Bronchial epithelial cell (primary cell): ENCODE results near the gene LPAR4. TPM values are rescaled to one million over a fixed set of nuclear protein-coding genes. Genes with fewer than 3 reads are reported as not detected.
"Not testable (repeated sequence)": the region's sequence is repeated elsewhere in the genome, so short reads cannot be mapped to it uniquely, and the experiment has no call there.

Source experiments
- DNase-seq: peaks from one replicate; pipeline ENCODE4 v3.0.0-alpha.2; 2010; ENCODE audit warnings: low read depth
- FAIRE-seq: peaks from 2 replicates; lab custom pipeline; 2011; peaks lifted over from hg19 to GRCh38; lab: Jason Lieb, UNC
- H3K27me3 ChIP-seq: 2 replicates; pipeline ENCODE4 v1.5.1; 2011; ENCODE audit warnings: low read length; ENCODE audit not compliant: control insufficient read depth, insufficient read depth
- H3K36me3 ChIP-seq: 2 replicates; pipeline ENCODE4 v1.5.1; 2011; ENCODE audit warnings: low read length; ENCODE audit not compliant: control insufficient read depth, insufficient read depth
- H3K4me3 ChIP-seq: 2 replicates; pipeline ENCODE4 v1.5.1; 2011; ENCODE audit warnings: mild to moderate bottlenecking, low read depth, low read length, control low read depth
- total RNA-seq: library from RNA; depleted of rRNA; stranded (reverse); fragments of >200 nt; gene quantifications from 2 replicates; pipeline ENCODE4 v1.2.1, GENCODE V29; 2014
- TF ChIP-seq, protein P1 (sequence below): IDR thresholded peaks from 2 replicates; pipeline ENCODE4 v1.5.1; 2011; ENCODE audit warnings: mild to moderate bottlenecking, moderate library complexity, low read length, control low read depth, inconsistent platforms; ENCODE audit not compliant: insufficient read depth, severe bottlenecking

The LPAR4 gene
- total RNA-seq, 1 donor from 2014 or later: not detected

DNA sequence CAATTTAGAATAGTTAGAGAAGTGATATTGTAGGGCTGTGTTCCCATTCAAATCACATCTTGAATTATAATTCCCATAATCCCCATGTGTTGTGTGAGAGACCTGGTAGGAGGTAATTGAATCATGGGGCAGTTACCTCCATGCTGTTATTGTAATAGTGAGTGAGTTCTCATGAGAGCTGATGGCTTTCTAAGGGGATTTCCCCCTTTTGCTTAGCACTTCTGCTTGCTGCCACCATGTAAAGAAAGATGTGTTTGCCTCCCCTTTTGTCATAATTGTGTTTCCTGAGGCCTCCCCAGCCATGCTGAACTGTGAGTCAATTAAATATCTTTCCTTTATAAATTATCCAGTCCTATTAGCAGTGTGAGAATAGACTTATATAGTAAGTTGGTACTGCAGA, 53.2 kb downstream of the LPAR4 start:
- no peak for FAIRE-seq

GRCh38 chrX:78801522-78801921, 54.0 kb downstream of the LPAR4 start:
- no peak for DNase-seq
- Histone ChIP-seq H3K4me3 (no peak overlapping the region), H3K27me3 (no peaks in the 10 kb centered on the region), H3K36me3 (no peaks in the 10 kb centered on the region)
- no peak for FAIRE-seq
- TF ChIP-seq, protein P1, sequence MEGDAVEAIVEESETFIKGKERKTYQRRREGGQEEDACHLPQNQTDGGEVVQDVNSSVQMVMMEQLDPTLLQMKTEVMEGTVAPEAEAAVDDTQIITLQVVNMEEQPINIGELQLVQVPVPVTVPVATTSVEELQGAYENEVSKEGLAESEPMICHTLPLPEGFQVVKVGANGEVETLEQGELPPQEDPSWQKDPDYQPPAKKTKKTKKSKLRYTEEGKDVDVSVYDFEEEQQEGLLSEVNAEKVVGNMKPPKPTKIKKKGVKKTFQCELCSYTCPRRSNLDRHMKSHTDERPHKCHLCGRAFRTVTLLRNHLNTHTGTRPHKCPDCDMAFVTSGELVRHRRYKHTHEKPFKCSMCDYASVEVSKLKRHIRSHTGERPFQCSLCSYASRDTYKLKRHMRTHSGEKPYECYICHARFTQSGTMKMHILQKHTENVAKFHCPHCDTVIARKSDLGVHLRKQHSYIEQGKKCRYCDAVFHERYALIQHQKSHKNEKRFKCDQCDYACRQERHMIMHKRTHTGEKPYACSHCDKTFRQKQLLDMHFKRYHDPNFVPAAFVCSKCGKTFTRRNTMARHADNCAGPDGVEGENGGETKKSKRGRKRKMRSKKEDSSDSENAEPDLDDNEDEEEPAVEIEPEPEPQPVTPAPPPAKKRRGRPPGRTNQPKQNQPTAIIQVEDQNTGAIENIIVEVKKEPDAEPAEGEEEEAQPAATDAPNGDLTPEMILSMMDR: no peak

More for the DNA sequence above, 53.2 kb downstream of the LPAR4 start:
- TF ChIP-seq, protein P1: no peak
- Histone ChIP-seq H3K27me3 (no peaks in the 10 kb centered on the region), H3K4me3 (no peak overlapping the region), H3K36me3 (no peaks in the 10 kb centered on the region)
- no peak for DNase-seq

- H3K36me3 ChIP-seq, FAIRE-seq, H3K4me3 ChIP-seq, H3K27me3 ChIP-seq, DNase-seq: not testable (repeated sequence)
Measured at GRCh38 chrX:78802526-78802925, 55.0 kb downstream of the LPAR4 start.

Other genes starting within 250 kb of the LPAR4 start
- not detected in 2 replicates for gene RTL3, start 88.4 kb upstream of the LPAR4 start, total RNA-seq
- not detected in 2 replicates for gene P2RY10, start 197.7 kb downstream of the LPAR4 start, total RNA-seq